HG03135 (cell line): Measurements from ENCODE around the gene PAIP2.
"Not testable (repeated sequence)": the region's sequence is repeated elsewhere in the genome, so short reads cannot be mapped to it uniquely, and the experiment has no call there.

Experiments used
- ATAC-seq: cut with Tn5 transposase; IDR thresholded peaks from one replicate; pipeline ENCODE4 v1.9.1; 2021; ENCODE audit warnings: mild to moderate bottlenecking, moderate library complexity; ENCODE audit not compliant: unreplicated experiment

Gene PAIP2, protein sequence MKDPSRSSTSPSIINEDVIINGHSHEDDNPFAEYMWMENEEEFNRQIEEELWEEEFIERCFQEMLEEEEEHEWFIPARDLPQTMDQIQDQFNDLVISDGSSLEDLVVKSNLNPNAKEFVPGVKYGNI

DNA sequence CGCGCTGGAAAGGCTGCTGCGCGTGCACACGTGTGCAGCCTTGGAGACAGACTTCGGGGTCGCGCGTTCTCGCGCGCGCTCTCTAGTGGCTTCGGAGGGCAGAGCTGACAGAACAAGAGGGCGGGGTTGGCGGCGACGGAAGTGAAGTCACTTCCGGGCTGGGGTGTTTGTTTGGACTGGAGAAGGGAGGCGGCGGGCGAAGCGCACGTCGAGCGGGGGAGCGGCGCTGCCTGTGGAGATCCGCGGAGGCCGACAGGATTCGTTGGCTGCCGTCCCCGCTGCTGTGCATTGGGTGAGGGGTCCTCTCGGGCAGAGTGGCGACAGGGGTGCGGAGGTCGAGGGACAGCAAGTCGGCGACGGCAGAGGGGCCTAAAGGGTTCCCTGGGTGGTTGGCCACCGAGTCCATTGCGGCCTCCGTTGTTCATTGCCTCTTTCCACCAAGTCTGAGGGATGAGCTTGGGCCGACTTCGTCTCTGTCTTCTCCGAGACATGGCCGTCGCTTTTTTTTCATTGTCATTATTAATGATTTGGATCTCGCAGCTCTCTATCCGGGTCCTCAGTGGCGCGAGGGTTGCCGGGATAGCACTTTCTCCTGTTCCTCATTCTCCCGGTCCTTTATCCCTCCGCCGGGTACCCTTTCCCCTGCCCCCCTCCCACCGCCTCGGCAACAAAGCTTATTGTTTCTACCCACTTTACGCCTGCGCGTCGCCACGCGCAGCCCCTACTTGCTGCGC is at the start of gene PAIP2:
PAIP2 (plus strand) TSS at position 166 of the 734 bp plus-strand sequence. CDS start 21,931 bp downstream, outside the sequence.
- peak; percentile 88 for ATAC-seq

DNA sequence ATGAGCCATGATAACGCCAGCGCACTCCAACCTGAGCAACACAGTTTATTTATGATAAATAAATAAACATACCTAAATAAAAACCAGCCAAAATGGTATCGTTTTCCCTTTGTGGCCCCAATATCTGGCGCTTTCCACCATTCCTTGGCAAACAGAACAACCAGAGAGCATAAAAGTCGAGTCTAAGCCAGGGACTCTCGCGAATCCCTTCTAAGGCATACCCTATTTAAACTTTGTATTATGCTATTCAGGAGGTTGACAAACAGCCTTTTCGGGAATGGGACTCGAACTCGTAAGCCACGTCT is 48.5 kb upstream of the PAIP2 start:
- no peak for ATAC-seq

DNA sequence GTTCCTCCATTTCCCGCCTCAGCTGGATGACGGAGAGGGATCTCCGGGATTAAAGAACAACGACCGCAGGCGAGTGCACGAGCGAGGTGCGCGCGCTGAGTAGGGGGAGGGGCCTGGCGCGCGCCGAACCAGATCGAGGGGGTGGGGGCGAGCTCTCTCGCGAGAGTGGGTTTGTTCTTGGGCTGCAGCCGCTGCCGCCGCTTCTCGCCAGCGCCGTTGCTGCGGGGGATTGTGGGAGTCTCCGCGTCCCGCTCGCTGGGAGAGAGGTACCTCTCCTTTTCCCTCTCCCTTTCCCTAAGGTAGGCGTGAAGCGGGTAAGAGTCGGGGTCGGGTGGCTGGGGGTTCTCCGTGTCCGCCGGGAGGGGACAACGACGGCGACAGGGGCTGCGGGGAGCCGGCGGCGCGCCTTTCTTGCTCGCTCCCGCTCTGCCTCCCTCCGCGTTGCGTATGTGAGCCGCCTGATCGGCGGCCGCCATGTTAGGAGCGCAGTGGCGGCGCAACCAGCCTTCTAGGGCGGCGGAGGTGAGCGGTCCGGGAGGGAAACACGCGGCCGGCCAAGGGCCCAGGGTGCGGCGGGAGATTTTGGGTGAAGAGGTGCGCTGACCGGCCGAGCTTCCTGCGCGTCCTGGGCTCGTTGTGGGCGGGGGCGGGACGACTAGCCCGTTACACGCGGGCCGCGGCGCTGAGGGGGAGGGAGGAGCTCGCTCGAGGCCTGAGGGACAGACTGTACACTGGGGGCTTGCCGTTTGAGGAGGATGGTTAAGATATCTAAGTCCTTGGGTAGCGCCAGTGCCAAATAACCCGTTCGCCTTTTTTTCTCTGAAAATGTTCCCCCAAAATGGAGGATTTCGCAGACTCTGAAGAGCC is 47.9 kb upstream of the PAIP2 start, which contains the start of gene MATR3:
MATR3 (plus strand) TSS at position 234 of the 867 bp plus-strand sequence. CDS start 13,676 bp downstream, outside the sequence.
- peak; percentile 75 for ATAC-seq

DNA sequence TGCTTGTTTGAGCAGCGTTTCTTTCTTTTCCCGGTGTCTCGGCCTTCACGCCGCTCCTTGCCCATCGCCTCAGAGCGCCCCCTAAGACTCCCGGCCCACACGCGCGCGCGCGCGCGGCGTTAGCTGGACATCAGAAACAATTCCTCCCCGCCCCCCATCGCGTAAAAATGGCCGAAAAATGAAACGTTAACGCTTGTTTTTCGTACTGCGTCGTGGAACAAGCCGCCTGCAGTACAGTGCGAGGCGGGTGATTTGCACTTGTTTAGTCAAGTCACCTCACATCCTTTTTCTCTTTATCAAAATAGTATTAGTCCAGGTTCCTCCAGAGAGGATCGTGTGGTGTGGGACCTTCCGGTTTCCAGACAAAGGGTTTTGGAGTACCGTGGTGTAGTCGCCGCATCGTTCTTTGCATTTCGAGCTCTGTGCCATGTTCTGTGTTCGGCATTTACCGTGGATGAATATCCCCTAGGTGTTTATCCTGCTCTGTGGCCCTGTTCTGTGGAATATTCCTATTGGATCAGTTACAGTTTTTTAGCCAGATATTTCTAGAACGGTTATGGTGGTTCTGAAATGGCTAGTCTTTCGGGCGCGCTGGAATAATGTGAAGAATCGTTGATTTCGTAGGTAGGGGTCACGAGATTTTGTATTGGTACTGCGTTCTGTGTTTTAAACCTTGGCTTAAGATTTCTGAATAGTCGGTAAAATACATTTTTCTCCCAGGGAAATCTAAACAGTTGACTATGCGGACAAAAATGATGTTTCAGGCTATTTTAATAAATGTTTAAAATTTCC is 47.1 kb upstream of the PAIP2 start:
- ATAC-seq, result peak; percentile 28

DNA sequence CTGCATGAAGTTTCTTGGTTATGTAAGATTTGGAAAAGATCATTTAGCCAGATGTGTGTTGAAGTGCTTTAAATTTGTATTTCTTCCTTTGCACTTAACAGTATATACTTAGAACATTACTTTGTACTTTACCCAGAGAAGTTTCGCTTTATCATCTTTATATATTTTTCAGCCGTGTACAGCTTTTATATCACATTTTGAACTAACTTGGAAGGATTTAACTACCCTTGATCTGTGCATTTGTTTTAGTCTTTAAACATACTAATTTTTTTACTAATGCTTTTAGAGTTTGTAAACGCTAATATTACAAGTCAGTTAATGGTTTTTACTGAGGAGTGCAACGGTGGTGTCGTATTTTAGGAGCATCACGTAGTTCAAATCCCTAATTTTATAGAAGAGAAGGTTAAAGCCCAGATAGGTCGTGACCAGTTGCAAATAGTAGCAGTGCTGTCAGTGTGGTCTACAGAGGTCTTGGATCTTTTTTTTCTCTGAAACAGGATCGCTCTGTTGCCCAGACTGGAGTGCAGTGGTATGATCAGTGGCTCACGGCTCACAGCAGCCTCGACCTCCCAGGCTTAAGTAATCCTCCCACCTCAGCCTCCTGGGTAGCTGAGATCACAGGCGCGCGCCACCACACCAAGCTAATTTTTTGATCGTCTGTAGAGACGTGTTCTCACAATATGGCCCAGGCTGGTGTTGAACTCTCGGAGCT is 46.2 kb upstream of the PAIP2 start:
- ATAC-seq, result no peak

DNA sequence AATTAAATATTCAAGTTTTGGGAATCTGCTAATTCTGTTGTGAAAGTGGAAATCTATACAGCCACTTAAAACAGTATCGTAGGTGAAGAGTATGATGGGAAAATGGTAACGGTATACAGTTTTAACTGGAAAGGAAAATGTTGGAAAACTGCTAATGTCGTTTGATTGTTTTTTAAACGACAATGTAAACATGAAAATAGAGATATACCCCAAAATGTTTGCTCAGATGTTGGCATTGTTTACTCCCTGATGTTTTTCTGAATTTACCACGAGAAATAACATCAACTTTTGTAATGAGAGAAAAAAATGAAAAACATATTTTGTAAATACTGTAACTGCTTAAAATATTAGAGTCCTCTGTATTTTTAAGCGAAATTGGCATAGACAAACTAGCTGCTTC is 45.5 kb upstream of the PAIP2 start:
- no peak for ATAC-seq

DNA sequence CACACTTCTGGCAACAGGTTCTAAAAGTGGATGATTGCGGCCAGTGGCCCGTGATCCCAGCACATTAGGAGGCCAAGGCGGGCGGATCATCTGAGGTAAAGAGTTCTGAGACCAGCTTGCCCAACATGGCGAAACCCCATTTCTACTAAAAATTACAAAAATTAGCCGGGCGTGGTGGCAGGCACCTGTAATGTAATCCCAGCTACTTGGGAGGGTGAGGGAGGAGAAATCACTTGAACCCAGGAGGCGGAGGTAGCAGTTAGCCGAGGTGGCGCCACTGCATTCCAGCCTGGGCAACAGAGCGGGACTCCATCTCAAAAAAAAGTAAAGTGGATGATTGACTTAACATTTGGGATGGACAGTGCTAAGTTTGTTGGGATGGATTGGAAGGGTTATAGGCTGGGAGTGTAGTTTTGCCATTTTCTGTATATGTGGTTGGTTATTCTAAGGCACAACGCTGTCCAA is 44.8 kb upstream of the PAIP2 start:
- no peak for ATAC-seq

DNA sequence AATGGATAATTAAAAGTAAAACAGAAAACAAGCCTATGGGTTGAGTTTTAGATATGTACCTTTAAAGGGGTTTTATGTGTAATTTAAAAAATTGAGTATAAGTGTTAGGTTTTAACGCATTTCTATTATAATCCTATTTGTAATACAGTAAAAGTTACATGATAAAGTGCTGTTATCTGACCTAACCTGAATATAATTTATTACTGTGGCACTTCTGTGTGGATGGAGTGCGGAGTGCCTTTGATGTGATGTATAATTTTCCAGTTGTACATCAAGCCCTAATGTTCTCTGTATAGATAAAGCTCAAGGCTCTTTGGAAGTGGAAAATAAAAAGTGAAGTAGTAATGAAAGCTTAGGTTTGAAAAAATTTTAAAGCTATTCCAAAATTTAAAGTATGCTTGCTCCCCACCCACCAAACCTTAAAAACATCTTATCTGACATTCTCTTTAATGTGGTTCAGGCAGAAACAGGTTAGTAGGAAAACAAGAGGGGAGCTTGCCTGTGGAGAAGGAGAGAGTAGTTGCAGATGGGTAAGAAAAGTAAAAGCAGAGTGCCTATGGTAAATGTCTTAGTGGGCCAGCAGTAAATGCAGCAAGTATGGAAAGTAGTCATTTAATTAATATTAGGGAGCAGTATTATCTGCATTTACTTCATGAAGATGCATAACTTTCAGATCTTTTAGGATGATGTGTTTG is 44.1 kb upstream of the PAIP2 start:
- ATAC-seq, result no peak

DNA sequence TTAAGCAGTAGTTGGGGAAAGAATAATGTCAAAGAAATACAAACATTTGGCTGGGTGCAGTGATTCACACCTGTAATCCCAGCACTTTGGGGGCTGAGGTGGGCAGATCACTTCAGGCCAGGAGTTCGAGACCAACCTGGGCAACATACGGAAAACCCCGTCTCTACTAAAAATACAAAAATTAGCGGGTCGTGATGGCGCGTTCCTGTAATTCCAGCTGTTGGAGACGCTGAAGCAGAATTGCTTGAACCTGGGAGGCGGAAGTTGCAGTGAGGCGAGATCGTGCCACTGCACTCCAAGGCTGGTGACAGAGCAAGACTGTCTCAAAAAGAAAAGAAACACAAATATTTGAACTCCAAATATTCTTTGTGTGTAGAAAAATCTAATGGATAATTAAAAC is 43.4 kb upstream of the PAIP2 start:
- no peak for ATAC-seq

DNA sequence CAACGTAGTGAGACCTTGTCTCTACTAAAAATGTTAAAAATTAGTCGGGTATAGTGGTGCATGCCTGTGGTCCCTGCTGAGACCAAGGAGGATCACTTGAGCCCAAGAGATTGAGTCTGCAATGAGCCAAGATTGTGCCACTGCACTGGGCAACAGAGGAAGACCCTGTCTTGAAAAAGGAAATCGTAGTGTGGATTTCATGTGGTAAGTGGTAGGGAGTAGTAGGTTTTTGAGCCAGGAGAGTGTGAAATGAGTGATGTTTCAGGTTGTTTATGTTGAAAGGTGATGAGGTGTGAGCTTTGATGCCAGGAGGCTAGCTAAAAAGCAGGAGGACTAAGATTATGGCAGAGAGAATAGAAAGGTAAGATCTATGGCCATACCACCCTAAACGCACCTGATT is 42.2 kb upstream of the PAIP2 start:
- no peak for ATAC-seq

DNA sequence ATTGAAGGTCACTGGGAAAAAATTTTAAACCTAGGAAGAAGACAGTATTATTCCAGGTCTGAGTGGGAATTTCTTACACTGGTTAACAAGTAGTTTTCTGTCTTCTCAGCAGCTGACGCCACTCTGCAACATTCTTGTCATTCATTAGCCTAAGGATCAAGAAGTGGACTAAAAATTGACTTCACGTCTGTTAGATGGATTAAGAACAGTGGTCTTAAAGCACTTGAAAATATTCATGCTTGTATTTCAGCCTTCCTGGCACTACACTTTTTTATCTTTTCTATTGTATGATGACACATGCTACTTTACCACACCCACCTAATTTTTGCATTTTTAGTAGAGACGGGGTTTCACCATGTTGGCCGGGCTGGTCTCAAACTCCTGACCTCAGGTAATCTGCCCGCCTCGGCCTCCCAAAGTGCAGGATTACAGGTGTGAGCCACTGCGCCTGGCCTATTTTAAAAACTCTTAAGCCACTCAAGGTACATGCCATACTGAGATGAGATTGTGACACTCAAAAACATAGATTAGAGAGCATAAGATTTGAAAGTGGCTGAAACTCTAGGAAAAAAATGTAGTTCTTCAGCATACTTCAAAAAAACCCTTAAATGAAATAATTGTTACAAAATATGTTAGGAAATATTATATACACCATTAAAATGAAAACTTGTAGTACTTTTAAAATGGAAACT is 39.7 kb upstream of the PAIP2 start:
- ATAC-seq, result no peak

DNA sequence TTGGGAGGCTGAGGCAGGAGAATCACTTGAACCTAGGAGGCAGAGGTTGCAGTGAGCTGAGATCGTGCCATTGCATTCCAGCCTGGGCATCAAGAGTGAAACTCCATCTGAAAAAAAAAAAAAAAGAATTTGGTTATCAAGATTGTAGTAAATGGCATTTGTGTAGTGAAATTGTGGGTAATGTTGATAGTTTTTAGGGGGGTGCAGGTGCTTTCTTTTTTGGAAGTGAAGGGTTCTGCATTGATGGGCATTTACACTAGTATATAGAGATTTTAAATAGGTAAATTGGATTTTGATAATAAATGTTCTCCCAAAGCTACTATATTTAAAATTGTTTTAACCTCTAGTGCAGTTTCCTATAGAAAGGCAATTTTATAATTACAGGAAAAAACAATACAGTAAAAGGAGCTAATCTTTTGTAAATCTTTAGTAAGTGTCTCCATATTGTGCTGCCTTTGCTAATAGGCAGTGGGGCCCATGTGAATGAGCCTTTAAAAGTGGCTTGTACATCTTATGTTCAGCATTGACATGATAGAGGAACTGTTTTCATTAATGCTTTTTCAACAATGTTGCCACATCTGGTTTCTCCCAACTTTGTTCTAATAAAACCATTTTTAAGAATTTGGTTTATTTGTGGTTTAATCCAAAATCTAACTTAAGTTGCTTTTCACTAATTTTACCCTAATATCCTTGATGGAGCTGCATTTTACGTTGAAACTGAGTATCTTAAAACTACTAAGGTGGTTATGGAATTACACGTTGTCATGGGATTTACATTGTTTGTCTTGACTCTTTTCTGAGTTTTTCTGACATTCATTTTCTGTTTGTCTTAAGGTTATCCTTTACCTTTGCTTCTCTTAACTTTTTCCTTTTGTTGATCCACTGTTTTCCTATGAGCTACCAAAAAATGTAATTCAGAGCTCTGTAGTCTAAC is 37.0 kb upstream of the PAIP2 start:
- ATAC-seq, result no peak

DNA sequence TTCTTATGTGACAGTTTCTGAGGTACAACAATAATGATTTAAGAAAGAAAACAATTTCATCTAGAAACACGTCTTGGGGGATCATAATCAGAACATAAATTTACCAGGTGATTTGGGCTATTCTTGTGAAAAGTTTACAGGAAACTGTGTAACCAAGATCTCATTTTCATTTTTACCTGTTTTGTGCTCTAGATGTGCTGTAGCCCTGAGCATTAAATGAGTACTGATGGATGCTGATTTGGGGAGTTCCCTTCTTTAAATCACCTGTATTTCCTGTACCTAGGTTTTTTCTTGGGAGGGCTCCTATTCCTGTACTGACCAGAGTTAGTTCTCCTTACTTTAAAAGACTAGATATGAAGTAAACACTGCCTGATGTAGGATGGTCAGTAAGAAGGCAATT is 35.5 kb upstream of the PAIP2 start:
- no peak for ATAC-seq

DNA sequence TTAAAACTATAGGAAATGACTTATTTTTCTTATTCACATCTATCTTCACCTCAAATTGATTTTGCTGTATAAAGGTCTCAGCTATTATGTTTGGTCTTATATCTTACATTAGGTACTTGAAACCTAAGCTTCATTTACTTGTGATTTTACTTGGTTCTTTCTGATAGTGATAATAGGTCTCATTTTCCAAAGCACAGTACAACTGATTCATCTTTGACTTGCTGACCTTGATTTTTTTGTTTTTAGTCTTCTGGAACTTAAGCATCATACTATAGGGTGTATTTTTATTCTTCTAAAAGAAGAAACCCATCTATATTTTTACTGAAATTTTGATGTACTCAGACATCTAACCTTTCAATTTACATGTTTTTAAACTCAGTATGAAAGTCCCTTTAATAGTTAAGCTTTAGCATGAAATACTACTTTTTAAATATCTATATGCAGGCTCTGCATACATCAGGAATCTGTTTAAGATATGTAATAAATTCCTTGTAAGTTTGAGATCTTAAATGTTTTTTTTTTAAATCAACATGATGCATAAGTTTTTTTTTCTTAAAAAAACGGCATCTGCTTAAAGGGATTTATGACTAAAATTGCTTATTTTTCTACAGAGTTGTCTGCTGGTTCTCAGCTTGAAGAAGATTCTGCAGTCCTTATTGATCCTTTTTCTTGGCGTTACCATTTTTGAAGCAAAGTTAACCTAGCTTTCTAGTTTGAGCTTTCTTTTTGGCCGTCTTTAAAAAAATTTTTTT is 34.9 kb upstream of the PAIP2 start:
- no peak for ATAC-seq

DNA sequence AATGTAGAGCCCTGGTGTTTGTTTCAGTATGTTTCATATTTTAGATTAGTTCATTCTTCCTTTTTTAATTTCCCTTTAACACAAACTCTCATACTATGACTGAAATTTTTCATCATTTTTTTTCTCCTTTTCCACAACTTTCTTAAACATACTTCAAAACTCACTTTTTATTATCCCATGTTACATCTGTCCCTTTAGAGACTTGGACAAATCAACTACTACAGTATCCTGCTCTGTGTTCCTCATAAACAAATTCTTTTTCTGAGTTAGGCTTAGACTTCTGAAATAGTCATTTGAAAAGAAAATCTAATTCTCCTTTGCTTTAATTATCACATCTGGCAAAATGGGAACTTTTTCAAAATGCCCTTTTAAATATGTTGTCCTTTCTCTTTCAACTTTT is 32.9 kb upstream of the PAIP2 start:
- ATAC-seq, result no peak

DNA sequence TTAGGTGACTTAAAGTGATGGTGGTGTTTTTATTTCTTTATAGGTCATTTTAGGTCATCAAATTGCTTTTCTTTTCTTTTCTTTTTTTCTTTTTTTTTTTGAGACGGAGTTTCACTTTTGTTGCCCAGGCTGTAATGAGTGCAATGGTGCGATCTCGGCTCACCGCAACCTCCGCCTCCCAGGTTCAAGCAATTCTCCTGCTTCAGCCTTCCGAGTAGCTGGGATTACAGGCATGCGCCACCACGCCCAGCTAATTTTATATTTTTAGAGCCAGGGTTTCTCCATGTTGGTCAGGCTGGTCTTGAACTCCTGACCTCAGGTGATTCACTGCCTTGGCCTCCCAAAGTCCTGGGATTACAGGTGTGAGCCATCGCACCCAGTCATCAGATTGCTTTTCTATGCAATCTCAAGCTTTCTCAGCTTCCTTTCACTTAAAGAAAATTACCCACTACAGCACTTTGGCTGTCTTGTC is 30.9 kb upstream of the PAIP2 start:
- not testable (repeated sequence) for ATAC-seq

DNA sequence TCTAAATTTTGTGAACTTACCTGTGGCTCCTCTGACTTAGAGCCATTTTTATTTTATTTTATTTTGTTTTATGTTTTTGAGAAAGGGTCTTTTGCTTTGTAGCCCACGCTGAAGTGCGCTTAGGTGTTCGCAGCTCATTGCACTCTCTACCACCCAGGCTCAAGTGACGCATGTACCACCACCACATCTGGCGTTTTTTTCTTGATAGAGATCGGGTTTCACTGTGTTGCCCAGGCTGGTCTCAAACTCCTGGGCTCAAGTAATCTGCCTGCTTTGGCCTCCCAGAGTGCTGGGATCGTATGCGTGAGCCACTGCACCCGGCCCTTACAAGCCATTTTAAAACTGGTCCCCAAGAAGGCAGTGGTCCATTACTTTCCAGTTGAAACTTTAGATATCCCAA is 29.6 kb upstream of the PAIP2 start:
- no peak for ATAC-seq
